HG03139 (cell line): ENCODE measurements around the gene SLC24A1.

ENCODE experiments used
- ATAC-seq: cut with Tn5 transposase; IDR thresholded peaks from one replicate; pipeline ENCODE4 v1.9.1; 2021; ENCODE audit not compliant: unreplicated experiment

Gene SLC24A1

GRCh38 chr15:65651831-65652749 lies 30.4 kb downstream of the SLC24A1 start:
- ATAC-seq: no peak

- no peak for ATAC-seq
Observed at GRCh38 chr15:65653341-65653740, 31.6 kb downstream of the SLC24A1 start.

GRCh38 chr15:65653801-65654521 lies 32.2 kb downstream of the SLC24A1 start:
- no peak for ATAC-seq

- no peak for ATAC-seq
Observed at GRCh38 chr15:65655026-65655425, 33.3 kb downstream of the SLC24A1 start.

- ATAC-seq: no peak
Observed at GRCh38 chr15:65655457-65655856, 33.7 kb downstream of the SLC24A1 start.

- ATAC-seq: no peak
Observed at GRCh38 chr15:65659502-65660052, 37.8 kb downstream of the SLC24A1 start.

GRCh38 chr15:65660927-65661326 lies 39.2 kb downstream of the SLC24A1 start:
- no peak for ATAC-seq

GRCh38 chr15:65663521-65663920 lies 41.8 kb downstream of the SLC24A1 start:
- no peak for ATAC-seq

GRCh38 chr15:65666257-65666656 lies 44.5 kb downstream of the SLC24A1 start:
- ATAC-seq: no peak

GRCh38 chr15:65675551-65675950 lies 53.8 kb downstream of the SLC24A1 start:
- no peak for ATAC-seq

GRCh38 chr15:65676123-65676522 lies 54.4 kb downstream of the SLC24A1 start:
- ATAC-seq: no peak

GRCh38 chr15:65680544-65680943 lies 58.8 kb downstream of the SLC24A1 start:
- no peak for ATAC-seq

GRCh38 chr15:65682404-65682911 lies 60.7 kb downstream of the SLC24A1 start:
- no peak for ATAC-seq

- ATAC-seq: no peak
Observed at GRCh38 chr15:65688462-65688861, 66.7 kb downstream of the SLC24A1 start.

- no peak for ATAC-seq
Observed at GRCh38 chr15:65690173-65690572, 68.4 kb downstream of the SLC24A1 start.

GRCh38 chr15:65690778-65691177 lies 69.0 kb downstream of the SLC24A1 start:
- ATAC-seq: no peak

- ATAC-seq: no peak
Observed at GRCh38 chr15:65695081-65695480, 73.3 kb downstream of the SLC24A1 start.
